SK-N-SH (cell line): ENCODE results near the gene KRTAP12-2.

Experiments used
- CTCF ChIP-seq: fragments of 200-600 bp; sonication (generic); IDR thresholded peaks from 2 replicates; pipeline ENCODE4 v1.6.1; 2017; ENCODE audit warnings: antibody characterized with exemption, mild to moderate bottlenecking, moderate library complexity
- EP300 ChIP-seq, 2 experiments: IDR thresholded peaks; 2 replicates each; pipeline versions ENCODE4 v1.4.0 to v1.6.1; 2012; ENCODE audit warnings: borderline replicate concordance in 1 of 2, low read depth in 1 of 2, low read length in 1 of 2
- FOXM1 ChIP-seq: IDR thresholded peaks from 2 replicates; pipeline ENCODE4 v1.4.0; 2012; ENCODE audit warnings: low read depth, mild to moderate bottlenecking
- GABPA ChIP-seq: IDR thresholded peaks from 2 replicates; pipeline ENCODE4 v1.4.0; 2012; ENCODE audit warnings: low read depth, mild to moderate bottlenecking
- MAX ChIP-seq: IDR thresholded peaks from 2 replicates; pipeline ENCODE4 v1.4.0; 2012; ENCODE audit warnings: low read depth
- RCOR1 ChIP-seq: fragments of 150-350 bp; IDR thresholded peaks from 2 replicates; pipeline ENCODE4 v1.6.1; 2017; ENCODE audit warnings: antibody characterized with exemption, low read length
- TAF1 ChIP-seq: IDR thresholded peaks from 2 replicates; pipeline ENCODE4 v1.6.1; 2012; ENCODE audit warnings: low read depth, mild to moderate bottlenecking, low read length, moderate library complexity, borderline replicate concordance
- ZBTB33 ChIP-seq: IDR thresholded peaks from 2 replicates; pipeline ENCODE4 v1.4.0; 2012; ENCODE audit warnings: low read depth, borderline replicate concordance

- TF ChIP-seq FOXM1 (no peak), GABPA (no peak), TAF1 (no peak), ZBTB33 (no peak), EP300 (IDR thresholded peaks at IDR 0.05; ENCODE audit: borderline replicate concordance in 1 of 2, low read depth in 1 of 2, low read length in 1 of 2) (no peak), MAX (no peak), CTCF (no peak), RCOR1 (no peak)
Observed at GRCh38 chr21:44694776-44695175, 28.0 kb upstream of the KRTAP12-2 start.
